Naive thymus-derived CD8-positive, alpha-beta T cell (primary cell): ENCODE results near the gene ZNF730. TPM values are rescaled to one million over a fixed set of nuclear protein-coding genes. Genes with fewer than 3 reads are reported as not detected.
"Not testable (repeated sequence)": the region's sequence is repeated elsewhere in the genome, so short reads cannot be mapped to it uniquely, and the experiment has no call there.

ENCODE experiments used
- ATAC-seq, 2 donors: fragments of 150-1000 bp; cut with Tn5 transposase in 1 of 2; sonication (Bioruptor Pico), chemical (Tn5 transposase) in 1 of 2; 1 replicate in 1 of 2; 2 replicates in 1 of 2; pipeline ENCODE4 v1.10.0; 2021; ENCODE audit warnings: mild to moderate bottlenecking in 2 of 2, moderate library complexity in 2 of 2
- POLR2A ChIA-PET: fragments of 350-600 bp; sonication (Branson Sonifier 250); formaldehyde crosslinking; loops from one replicate; lab custom pipeline; 2021; ENCODE audit warnings: antibody characterized with exemption; lab: Charles Lee
- DNase-seq, 10 donors: peaks; one replicate each; pipeline versions ENCODE4 v3.0.0 to v3.0.0-alpha.2; 2020 to 2022
- H3K27ac Mint-ChIP-seq, 10 donors: one replicate each; pipeline ENCODE4 v1.8.0; 2020 to 2022; ENCODE audit warnings: mild to moderate bottlenecking in 10 of 10, mixed read lengths in 10 of 10, moderate library complexity in 4 of 10, inconsistent platforms in 1 of 10
- H3K27me3 Mint-ChIP-seq, 5 donors: one replicate each; pipeline ENCODE4 v1.8.0; 2021 to 2022; ENCODE audit warnings: mixed read lengths in 5 of 5
- H3K36me3 Mint-ChIP-seq, 3 donors: one replicate each; pipeline ENCODE4 v1.8.0; 2020 to 2022; ENCODE audit warnings: mixed read lengths in 3 of 3, mild to moderate bottlenecking in 2 of 3, inconsistent platforms in 1 of 3
- H3K4me1 Mint-ChIP-seq, 4 donors: one replicate each; pipeline ENCODE4 v1.8.0; 2021 to 2022; ENCODE audit warnings: mixed read lengths in 4 of 4
- H3K4me3 Mint-ChIP-seq, 10 donors: one replicate each; pipeline ENCODE4 v1.8.0; 2020 to 2022; ENCODE audit warnings: mild to moderate bottlenecking in 10 of 10, mixed read lengths in 10 of 10, moderate library complexity in 6 of 10, inconsistent platforms in 1 of 10
- H3K9me3 Mint-ChIP-seq, 9 donors: one replicate each; pipeline ENCODE4 v1.8.0; 2020 to 2022; ENCODE audit warnings: mixed read lengths in 9 of 9, mild to moderate bottlenecking in 3 of 9, inconsistent platforms in 1 of 9, moderate library complexity in 1 of 9
- polyA plus RNA-seq, 3 donors: library from polyadenylated mRNA; unstranded; fragments of 300-500 nt; fragmentation: Illumina TruSeq; gene quantifications; one replicate each; pipeline ENCODE4 v1.2.3, GENCODE V29; 2021
- total RNA-seq, 8 experiments: library from RNA in 2 of 8; stranded (reverse) in 2 of 8; gene quantifications; one replicate each; pipeline ENCODE4 v1.2.3 and lab custom pipeline; 2021 to 2026

The ZNF730 gene
- total RNA-seq (not detected), polyA plus RNA-seq (not detected), total RNA-seq (lab: John Stamatoyannopoulos, UW) (0 to 0.71 (median 0) reads per million in 6 experiments)

- peak within 1 kb of the TSS; percentile 77 to 86 (median 82) for H3K4me3 Mint-ChIP-seq
- H3K27me3 Mint-ChIP-seq: peaks cover 10 to 28% (median 15%) of the 10 kb centered on the region in 5 donors
- peak within 1 kb of the TSS in 6 of 10 donors; percentile 15 to 66 (median 48) for H3K27ac Mint-ChIP-seq
- POLR2A ChIA-PET: interaction anchor here (0.8 kb wide), 1 partner anchor 157 kb away, joined by 3 read pairs; no protein-coding TSS in a partner anchor
- peaks cover 0 to 2% (median 0%) of the 10 kb centered on the region in 3 donors for H3K36me3 Mint-ChIP-seq
- ATAC-seq (peak; percentile 75 to 77), DNase-seq (peak in 8 of 10 donors; percentile 8 to 34 (median 26))
- H3K4me1 Mint-ChIP-seq: peaks cover 2 to 13% (median 13%) of the 10 kb centered on the region in 4 donors
- H3K9me3 Mint-ChIP-seq: peaks cover 0 to 36% (median 3%) of the 10 kb centered on the region in 9 donors
These were observed at the start of gene ZNF730 for GRCh38 chr19:23116802-23117571. TSS of gene ZNF730 (plus strand) at chr19:23117025. CDS start at chr19:23117174, 149 bp downstream.

- peaks cover 0 to 9% (median 7%) of the 10 kb centered on the region in 4 donors for H3K4me1 Mint-ChIP-seq
- H3K27me3 Mint-ChIP-seq: peaks cover 28 to 74% (median 51%) of the 10 kb centered on the region in 5 donors
- POLR2A ChIA-PET: no interaction called here
- no peak overlapping the region for H3K27ac Mint-ChIP-seq
- peak overlapping the region in 4 of 10 donors; percentile 9 to 52 (median 44) for H3K4me3 Mint-ChIP-seq
- no peak for DNase-seq
- no peak for ATAC-seq
- H3K36me3 Mint-ChIP-seq: peaks cover 4 to 35% (median 6%) of the 10 kb centered on the region in 3 donors
- H3K9me3 Mint-ChIP-seq: peaks cover 0 to 51% (median 38%) of the 10 kb centered on the region in 9 donors
These were observed 46.3 kb upstream of the ZNF730 start for GRCh38 chr19:23070353-23071146.

- peak in 1 of 10 donors; percentile 18 for DNase-seq
- Mint-ChIP-seq H3K36me3 (peaks cover 4 to 41% (median 6%) of the 10 kb centered on the region in 3 donors), H3K27me3 (peaks cover 31 to 73% (median 54%) of the 10 kb centered on the region in 5 donors), H3K4me1 (peaks cover 0 to 12% (median 7%) of the 10 kb centered on the region in 4 donors), H3K27ac (no peak overlapping the region), H3K4me3 (peak overlapping the region in 4 of 10 donors; percentile 28 to 55 (median 34)), H3K9me3 (peaks cover 0 to 54% (median 38%) of the 10 kb centered on the region in 9 donors)
- POLR2A ChIA-PET: no interaction called here
- ATAC-seq: no peak
These were observed 45.7 kb upstream of the ZNF730 start for GRCh38 chr19:23071147-23071511.

- peaks cover 0 to 10% (median 6%) of the 10 kb centered on the region in 4 donors for H3K4me1 Mint-ChIP-seq
- DNase-seq (no peak), ATAC-seq (no peak)
- POLR2A ChIA-PET: no interaction called here
- H3K36me3 Mint-ChIP-seq: peaks cover 3 to 34% (median 7%) of the 10 kb centered on the region in 3 donors
- no peak overlapping the region for H3K27ac Mint-ChIP-seq
- H3K9me3 Mint-ChIP-seq: peaks cover 0 to 57% (median 14%) of the 10 kb centered on the region in 9 donors
- peak overlapping the region in 8 of 10 donors; percentile 25 to 67 (median 39) for H3K4me3 Mint-ChIP-seq
- H3K27me3 Mint-ChIP-seq: peaks cover 22 to 48% (median 40%) of the 10 kb centered on the region in 5 donors
These were observed 41.6 kb upstream of the ZNF730 start for GRCh38 chr19:23075031-23075733.

GRCh38 chr19:23077776-23078175 lies 39.0 kb upstream of the ZNF730 start:
- H3K4me1 Mint-ChIP-seq, H3K27ac Mint-ChIP-seq, H3K4me3 Mint-ChIP-seq, POLR2A ChIA-PET, DNase-seq, ATAC-seq: not testable (repeated sequence)
- H3K27me3 Mint-ChIP-seq: peaks cover 12 to 32% (median 22%) of the 10 kb centered on the region in 5 donors
- peaks cover 2 to 27% (median 3%) of the 10 kb centered on the region in 3 donors for H3K36me3 Mint-ChIP-seq
- H3K9me3 Mint-ChIP-seq: peaks cover 0 to 50% (median 8%) of the 10 kb centered on the region in 9 donors

- Mint-ChIP-seq H3K27ac (no peak overlapping the region), H3K27me3 (peaks cover 0 to 3% (median 0%) of the 10 kb centered on the region in 5 donors), H3K4me1 (no peaks in the 10 kb centered on the region), H3K36me3 (peaks cover 0 to 41% (median 6%) of the 10 kb centered on the region in 3 donors), H3K9me3 (peaks cover 0 to 74% (median 49%) of the 10 kb centered on the region in 9 donors), H3K4me3 (no peak overlapping the region)
- ATAC-seq (no peak), DNase-seq (no peak)
- POLR2A ChIA-PET: no interaction called here
These were observed 23.0 kb upstream of the ZNF730 start for GRCh38 chr19:23093832-23094231.

GRCh38 chr19:23095418-23095817 lies 21.4 kb upstream of the ZNF730 start:
- Mint-ChIP-seq H3K36me3 (peaks cover 0 to 34% (median 3%) of the 10 kb centered on the region in 3 donors), H3K4me1 (no peaks in the 10 kb centered on the region), H3K4me3 (no peak overlapping the region), H3K27me3 (peaks cover 0 to 1% (median 0%) of the 10 kb centered on the region in 5 donors), H3K27ac (no peak overlapping the region), H3K9me3 (peaks cover 0 to 62% (median 37%) of the 10 kb centered on the region in 9 donors)
- POLR2A ChIA-PET: no interaction called here
- DNase-seq: no peak
- no peak for ATAC-seq

GRCh38 chr19:23098286-23098685 lies 18.5 kb upstream of the ZNF730 start:
- H3K27me3 Mint-ChIP-seq: peaks cover 0 to 1% (median 0%) of the 10 kb centered on the region in 5 donors
- POLR2A ChIA-PET: interaction anchor here (1.1 kb wide), 1 partner anchor 147 kb away, joined by 4 read pairs; no protein-coding TSS in a partner anchor
- ATAC-seq (no peak), DNase-seq (no peak)
- H3K4me3 Mint-ChIP-seq: no peak overlapping the region
- H3K27ac Mint-ChIP-seq: no peak overlapping the region
- peaks cover 0 to 54% (median 30%) of the 10 kb centered on the region in 9 donors for H3K9me3 Mint-ChIP-seq
- no peaks in the 10 kb centered on the region for H3K4me1 Mint-ChIP-seq
- peaks cover 0 to 33% (median 0%) of the 10 kb centered on the region in 3 donors for H3K36me3 Mint-ChIP-seq

- no peak overlapping the region for H3K4me3 Mint-ChIP-seq
- peaks cover 0 to 30% (median 0%) of the 10 kb centered on the region in 3 donors for H3K36me3 Mint-ChIP-seq
- peaks cover 0 to 1% (median 0%) of the 10 kb centered on the region in 5 donors for H3K27me3 Mint-ChIP-seq
- no peak overlapping the region for H3K27ac Mint-ChIP-seq
- H3K9me3 Mint-ChIP-seq: peaks cover 0 to 52% (median 27%) of the 10 kb centered on the region in 9 donors
- ATAC-seq (no peak), DNase-seq (no peak)
- POLR2A ChIA-PET: interaction anchor here (1.1 kb wide), 1 partner anchor 146 kb away, joined by 4 read pairs; no protein-coding TSS in a partner anchor
- no peaks in the 10 kb centered on the region for H3K4me1 Mint-ChIP-seq
These were observed 17.8 kb upstream of the ZNF730 start for GRCh38 chr19:23098988-23099387.

- H3K9me3 Mint-ChIP-seq: peaks cover 0 to 49% (median 23%) of the 10 kb centered on the region in 9 donors
- H3K27ac Mint-ChIP-seq: no peak overlapping the region
- peaks cover 0 to 1% (median 0%) of the 10 kb centered on the region in 5 donors for H3K27me3 Mint-ChIP-seq
- DNase-seq: no peak
- H3K4me3 Mint-ChIP-seq: no peak overlapping the region
- no peaks in the 10 kb centered on the region for H3K4me1 Mint-ChIP-seq
- ATAC-seq: no peak
- POLR2A ChIA-PET: no interaction called here
- peaks cover 0 to 28% (median 0%) of the 10 kb centered on the region in 3 donors for H3K36me3 Mint-ChIP-seq
These were observed 16.9 kb upstream of the ZNF730 start for GRCh38 chr19:23099966-23100365.

GRCh38 chr19:23101241-23101640 lies 15.6 kb upstream of the ZNF730 start:
- Mint-ChIP-seq H3K27ac (no peak overlapping the region), H3K27me3 (peaks cover 0 to 1% (median 0%) of the 10 kb centered on the region in 5 donors), H3K4me3 (no peak overlapping the region), H3K4me1 (no peaks in the 10 kb centered on the region), H3K36me3 (peaks cover 0 to 15% (median 0%) of the 10 kb centered on the region in 3 donors), H3K9me3 (peaks cover 0 to 40% (median 11%) of the 10 kb centered on the region in 9 donors)
- no peak for DNase-seq
- no peak for ATAC-seq
- POLR2A ChIA-PET: no interaction called here
